Mesothelial cell of epicardium (in vitro differentiated cells): ENCODE measurements around the gene ABT1. TPM values are rescaled to one million over a fixed set of nuclear protein-coding genes. Genes with fewer than 3 reads are reported as not detected.
A peak's percentile ranks its signal among the peaks of the same experiment; 100 is the strongest.

Source experiments
- DNase-seq, 2 experiments: peaks; one replicate each; pipeline ENCODE4 v3.0.0; 2021; ENCODE audit warnings: low spot score in 2 of 2; ENCODE audit not compliant: unreplicated experiment in 2 of 2
- H3K27ac Mint-ChIP-seq: 2 replicates; pipeline ENCODE4 v1.8.0; 2021; ENCODE audit warnings: mixed read lengths
- H3K27me3 Mint-ChIP-seq: 2 replicates; pipeline ENCODE4 v1.8.0; 2021; ENCODE audit warnings: low read depth, mixed read lengths
- H3K36me3 Mint-ChIP-seq: 2 replicates; pipeline ENCODE4 v1.8.0; 2021; ENCODE audit warnings: mixed read lengths
- H3K4me1 Mint-ChIP-seq: 2 replicates; pipeline ENCODE4 v1.8.0; 2021; ENCODE audit warnings: mixed read lengths
- H3K4me3 Mint-ChIP-seq: 2 replicates; pipeline ENCODE4 v1.8.0; 2021; ENCODE audit warnings: mild to moderate bottlenecking, moderate library complexity, mixed read lengths
- H3K9me3 Mint-ChIP-seq: 2 replicates; pipeline ENCODE4 v1.8.0; 2021; ENCODE audit warnings: mixed read lengths
- CTCF ChIP-seq: fragments of 200-600 bp; sonication (generic); IDR thresholded peaks from one replicate; pipeline ENCODE4 v1.5.0; 2021; ENCODE audit warnings: antibody characterized with exemption; ENCODE audit not compliant: unreplicated experiment
- total RNA-seq: library from RNA; stranded (reverse); gene quantifications from 3 replicates; pipeline ENCODE4 v1.2.1, GENCODE V29; 2021

ABT1 gene
- total RNA-seq, 1 donor from 2014 or later = 21.8 TPM

DNA sequence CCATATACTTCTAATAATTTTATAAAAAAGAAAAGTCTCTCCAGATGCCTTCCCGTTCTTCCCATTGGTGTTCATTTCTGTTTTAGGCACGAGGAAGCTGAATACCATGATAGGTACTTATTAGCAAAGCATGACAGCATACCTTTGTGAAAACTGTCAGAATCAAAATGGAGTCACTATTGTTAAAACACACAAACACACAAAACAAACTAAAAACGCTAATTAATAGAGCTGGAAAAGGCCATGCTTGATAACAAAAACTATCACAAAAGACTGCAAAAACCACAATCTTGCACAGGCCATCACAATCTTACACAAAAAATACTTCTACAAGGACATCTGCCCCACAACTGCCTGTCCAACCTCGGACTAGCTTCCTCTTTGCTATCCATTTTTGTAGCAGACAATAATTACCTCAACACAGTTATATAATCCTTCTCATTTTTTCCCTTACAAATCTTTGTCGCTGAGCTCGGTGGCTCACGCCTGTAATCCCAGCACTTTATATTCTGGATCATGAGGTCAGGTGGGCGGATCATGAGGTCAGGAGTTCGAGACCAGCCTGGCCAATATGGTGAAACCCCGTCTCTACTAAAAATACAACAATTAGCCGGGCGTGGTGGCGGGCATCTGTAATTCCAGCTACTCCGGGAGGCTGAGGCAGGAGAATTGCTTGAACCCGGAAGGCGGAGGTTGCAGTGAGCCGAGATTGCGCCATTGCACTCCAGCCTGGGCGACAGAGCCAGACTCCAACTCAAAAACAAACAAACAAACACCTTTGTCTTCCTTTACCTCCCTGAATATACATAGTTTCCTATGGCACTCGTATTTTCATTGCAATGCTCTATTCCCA, 3.2 kb upstream of the ABT1 start:
- no peak for TF ChIP-seq CTCF
- peaks cover 13% of the 10 kb centered on the region for H3K4me1 Mint-ChIP-seq
- peaks cover 4% of the 10 kb centered on the region for H3K9me3 Mint-ChIP-seq
- no peak overlapping the region for H3K4me3 Mint-ChIP-seq
- H3K27me3 Mint-ChIP-seq = peaks cover 51% of the 10 kb centered on the region
- no peak for DNase-seq
- peaks cover under 1% of the 10 kb centered on the region for H3K36me3 Mint-ChIP-seq
- H3K27ac Mint-ChIP-seq = no peak overlapping the region

DNA sequence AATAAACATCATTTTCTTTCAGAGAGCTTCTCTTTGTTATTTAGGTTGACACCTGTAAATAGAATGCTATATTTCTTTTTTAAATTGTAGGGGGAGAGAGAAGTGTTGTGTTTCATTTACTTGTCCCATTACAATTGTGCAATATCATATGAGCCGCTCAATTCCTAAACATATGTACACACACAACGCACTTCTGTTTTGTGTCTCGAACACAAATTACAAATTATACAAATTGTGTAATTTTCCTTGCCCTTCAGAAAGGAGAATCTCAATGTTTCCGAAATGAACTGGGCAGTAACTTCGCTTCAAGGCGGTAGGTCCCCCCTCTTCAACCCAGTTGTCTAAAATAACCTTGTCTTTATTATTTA, 2.6 kb upstream of the ABT1 start:
- no peak for TF ChIP-seq CTCF
- H3K9me3 Mint-ChIP-seq = peaks cover 4% of the 10 kb centered on the region
- peaks cover 14% of the 10 kb centered on the region for H3K4me1 Mint-ChIP-seq
- H3K27me3 Mint-ChIP-seq = peaks cover 51% of the 10 kb centered on the region
- H3K27ac Mint-ChIP-seq = no peak overlapping the region
- peak overlapping the region; percentile 32 for H3K4me3 Mint-ChIP-seq
- no peak for DNase-seq
- peaks cover 2% of the 10 kb centered on the region for H3K36me3 Mint-ChIP-seq

DNA sequence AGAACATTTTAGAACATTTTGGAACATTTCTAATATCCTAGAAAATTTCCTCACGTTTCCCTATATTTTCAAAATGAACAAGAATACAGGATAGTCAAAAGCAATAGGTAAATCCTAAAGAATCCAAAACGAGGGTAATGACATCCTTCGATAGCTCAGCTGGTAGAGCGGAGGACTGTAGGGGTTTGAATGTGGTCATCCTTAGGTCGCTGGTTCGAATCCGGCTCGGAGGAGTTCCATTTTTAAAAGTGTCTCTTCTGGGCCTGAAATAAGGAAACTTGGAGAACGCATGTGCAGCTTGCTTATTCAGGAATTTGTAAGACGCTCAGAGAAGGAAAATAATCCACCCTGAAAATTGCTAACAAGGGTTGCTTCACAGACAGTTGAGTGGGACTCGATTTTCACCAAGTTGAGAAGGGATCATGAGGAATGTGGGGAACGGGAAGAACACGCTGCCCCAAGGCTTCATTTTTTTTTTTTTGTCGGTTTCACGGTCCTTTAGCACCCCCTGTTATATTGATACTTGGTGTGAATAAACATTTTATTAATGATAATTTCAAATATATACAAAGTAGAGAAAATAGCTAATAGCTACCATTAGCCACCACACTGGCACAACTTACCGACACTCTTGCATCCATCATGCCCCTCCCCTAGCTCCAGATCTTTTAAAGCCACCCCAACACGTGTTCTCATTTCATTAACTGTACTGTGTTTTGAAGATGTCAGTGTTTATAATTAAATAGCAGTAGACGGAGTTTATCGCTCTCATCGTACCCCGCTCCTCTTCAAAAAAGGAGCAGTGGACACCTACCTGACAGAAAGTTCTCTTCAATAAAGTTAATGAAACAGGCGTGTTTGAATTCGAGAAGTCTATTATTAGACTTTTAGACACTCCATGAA, 1.8 kb upstream of the ABT1 start:
- H3K27me3 Mint-ChIP-seq = peaks cover 47% of the 10 kb centered on the region
- H3K27ac Mint-ChIP-seq = no peak overlapping the region
- H3K4me1 Mint-ChIP-seq = peaks cover 16% of the 10 kb centered on the region
- H3K9me3 Mint-ChIP-seq = peaks cover 4% of the 10 kb centered on the region
- H3K4me3 Mint-ChIP-seq = peak overlapping the region; percentile 22
- no peak for TF ChIP-seq CTCF
- DNase-seq = no peak
- peaks cover 5% of the 10 kb centered on the region for H3K36me3 Mint-ChIP-seq

GRCh38 chr6:26595669-26596269, 984 bp upstream of the ABT1 start:
- peaks cover 41% of the 10 kb centered on the region for H3K27me3 Mint-ChIP-seq
- DNase-seq = peak; percentile 83 to 94
- peak; percentile 98 for TF ChIP-seq CTCF
- H3K4me1 Mint-ChIP-seq = peaks cover 16% of the 10 kb centered on the region
- peaks cover 7% of the 10 kb centered on the region for H3K36me3 Mint-ChIP-seq
- no peak overlapping the region for H3K27ac Mint-ChIP-seq
- no peak overlapping the region for H3K4me3 Mint-ChIP-seq
- H3K9me3 Mint-ChIP-seq = peaks cover 4% of the 10 kb centered on the region

- Mint-ChIP-seq H3K4me3 (no peak overlapping the region), H3K27me3 (peaks cover 26% of the 10 kb centered on the region), H3K27ac (no peak overlapping the region), H3K36me3 (peaks cover 7% of the 10 kb centered on the region), H3K9me3 (no peaks in the 10 kb centered on the region), H3K4me1 (peaks cover 16% of the 10 kb centered on the region)
- DNase-seq = no peak
- no peak for TF ChIP-seq CTCF
Measured at GRCh38 chr6:26597389-26597766, 625 bp downstream of the ABT1 start.
